ENCODE data around the gene CELSR1.

Gene CELSR1

GRCh38 chr22:46328797-46329196 lies 208.6 kb downstream of the CELSR1 start:
- peaks cover 4% of the 10 kb centered on the region for H3K4me1 ChIP-seq (ENCODE audit: control insufficient read depth, low read depth, low read length)
- peaks cover 2% of the 10 kb centered on the region for H3K79me1 ChIP-seq (ENCODE audit: low read length)
- H3K56ac ChIP-seq (ENCODE audit: low read length) = no peak overlapping the region
- H3K4me3 ChIP-seq (ENCODE audit: low read length) = no peak overlapping the region
- WGBS (ENCODE audit: extremely low coverage, insufficient coverage, low lambda C conversion rate) = no CpG with 5 or more reads among the region's 11 CpGs
- no peak overlapping the region for H2BK15ac ChIP-seq (replicated peaks; ENCODE audit: low read depth)
- H4K8ac ChIP-seq (ENCODE audit: low read depth, low read length) = no peak overlapping the region
- H3K4ac ChIP-seq (ENCODE audit: low read depth, low read length) = no peak overlapping the region
- no peak overlapping the region for H2BK5ac ChIP-seq (ENCODE audit: low read length)
- no peak overlapping the region for H3K27ac ChIP-seq (ENCODE audit: low read depth, low read length)
- H4K5ac ChIP-seq (ENCODE audit: low read length) = no peak overlapping the region
- no peak overlapping the region for H2AK5ac ChIP-seq (ENCODE audit: low read length)
- H3K9ac ChIP-seq (ENCODE audit: low read length) = no peak overlapping the region
- H3K4me2 ChIP-seq (ENCODE audit: low read length) = no peak overlapping the region
- no peaks in the 10 kb centered on the region for H3K79me2 ChIP-seq (ENCODE audit: control insufficient read depth, insufficient read depth, low read length)
- no peak overlapping the region for H2BK120ac ChIP-seq (ENCODE audit: low read depth, low read length)
- peaks cover 9% of the 10 kb centered on the region for H3K36me3 ChIP-seq (ENCODE audit: control insufficient read depth, insufficient read depth, low read length)
- no peak for DNase-seq
- no peak overlapping the region for H3K23ac ChIP-seq (ENCODE audit: low read length)
- no peak overlapping the region for H3K18ac ChIP-seq (ENCODE audit: low read length)
- H3K27me3 ChIP-seq (ENCODE audit: insufficient read depth, low read length, poor library complexity) = no peaks in the 10 kb centered on the region

- no peak overlapping the region for H3K4me3 ChIP-seq (ENCODE audit: low read length)
- H3K56ac ChIP-seq (ENCODE audit: low read length) = no peak overlapping the region
- no peaks in the 10 kb centered on the region for H3K27me3 ChIP-seq (ENCODE audit: insufficient read depth, low read length, poor library complexity)
- no peak overlapping the region for H3K27ac ChIP-seq (ENCODE audit: low read depth, low read length)
- no peak overlapping the region for H2BK15ac ChIP-seq (replicated peaks; ENCODE audit: low read depth)
- 100% methylated on average over 1 of the region's 13 CpGs for WGBS (ENCODE audit: extremely low coverage, insufficient coverage, low lambda C conversion rate)
- H3K4me2 ChIP-seq (ENCODE audit: low read length) = no peak overlapping the region
- DNase-seq = no peak
- no peak overlapping the region for H3K9ac ChIP-seq (ENCODE audit: low read length)
- H3K18ac ChIP-seq (ENCODE audit: low read length) = no peak overlapping the region
- no peak overlapping the region for H2BK120ac ChIP-seq (ENCODE audit: low read depth, low read length)
- peaks cover 4% of the 10 kb centered on the region for H3K4me1 ChIP-seq (ENCODE audit: control insufficient read depth, low read depth, low read length)
- H2AK5ac ChIP-seq (ENCODE audit: low read length) = no peak overlapping the region
- H3K79me2 ChIP-seq (ENCODE audit: control insufficient read depth, insufficient read depth, low read length) = no peaks in the 10 kb centered on the region
- no peak overlapping the region for H2BK5ac ChIP-seq (ENCODE audit: low read length)
- H3K36me3 ChIP-seq (ENCODE audit: control insufficient read depth, insufficient read depth, low read length) = peaks cover 13% of the 10 kb centered on the region
- no peak overlapping the region for H3K4ac ChIP-seq (ENCODE audit: low read depth, low read length)
- no peak overlapping the region for H3K23ac ChIP-seq (ENCODE audit: low read length)
- no peak overlapping the region for H4K8ac ChIP-seq (ENCODE audit: low read depth, low read length)
- H3K79me1 ChIP-seq (ENCODE audit: low read length) = peaks cover 2% of the 10 kb centered on the region
- no peak overlapping the region for H4K5ac ChIP-seq (ENCODE audit: low read length)
Measured at GRCh38 chr22:46327691-46328465, 209.5 kb downstream of the CELSR1 start.

GRCh38 chr22:46326066-46326680 lies 211.2 kb downstream of the CELSR1 start:
- peaks cover 16% of the 10 kb centered on the region for H3K36me3 ChIP-seq (ENCODE audit: control insufficient read depth, insufficient read depth, low read length)

GRCh38 chr22:46323162-46323561 lies 214.3 kb downstream of the CELSR1 start:
- Histone ChIP-seq H3K18ac (ENCODE audit: low read length) (no peak overlapping the region), H2BK5ac (ENCODE audit: low read length) (no peak overlapping the region), H3K56ac (ENCODE audit: low read length) (no peak overlapping the region), H2BK15ac (replicated peaks; ENCODE audit: low read depth) (no peak overlapping the region), H3K4me1 (ENCODE audit: control insufficient read depth, low read depth, low read length) (no peaks in the 10 kb centered on the region), H3K27ac (ENCODE audit: low read depth, low read length) (no peak overlapping the region), H3K23ac (ENCODE audit: low read length) (no peak overlapping the region), H2AK5ac (ENCODE audit: low read length) (no peak overlapping the region), H3K36me3 (ENCODE audit: control insufficient read depth, insufficient read depth, low read length) (peaks cover 22% of the 10 kb centered on the region), H3K79me1 (ENCODE audit: low read length) (peaks cover 13% of the 10 kb centered on the region), H3K4ac (ENCODE audit: low read depth, low read length) (no peak overlapping the region), H3K79me2 (ENCODE audit: control insufficient read depth, insufficient read depth, low read length) (peaks cover 2% of the 10 kb centered on the region), H4K5ac (ENCODE audit: low read length) (no peak overlapping the region), H4K8ac (ENCODE audit: low read depth, low read length) (no peak overlapping the region), H3K4me3 (ENCODE audit: low read length) (no peak overlapping the region), H3K9ac (ENCODE audit: low read length) (no peak overlapping the region), H3K27me3 (ENCODE audit: insufficient read depth, low read length, poor library complexity) (no peaks in the 10 kb centered on the region), H2BK120ac (ENCODE audit: low read depth, low read length) (no peak overlapping the region), H3K4me2 (ENCODE audit: low read length) (no peak overlapping the region)
- no peak for DNase-seq
- no CpG with 5 or more reads among the region's 19 CpGs for WGBS (ENCODE audit: extremely low coverage, insufficient coverage, low lambda C conversion rate)

More at GRCh38 chr22:46326066-46326680, 211.2 kb downstream of the CELSR1 start:
- H3K4me1 ChIP-seq (ENCODE audit: control insufficient read depth, low read depth, low read length) = no peaks in the 10 kb centered on the region
- H3K79me2 ChIP-seq (ENCODE audit: control insufficient read depth, insufficient read depth, low read length) = no peaks in the 10 kb centered on the region
- no peak overlapping the region for H3K27ac ChIP-seq (ENCODE audit: low read depth, low read length)
- no peak overlapping the region for H3K18ac ChIP-seq (ENCODE audit: low read length)
- no peak overlapping the region for H3K56ac ChIP-seq (ENCODE audit: low read length)
- WGBS (ENCODE audit: extremely low coverage, insufficient coverage, low lambda C conversion rate) = no CpG with 5 or more reads among the region's 23 CpGs
- no peak overlapping the region for H4K8ac ChIP-seq (ENCODE audit: low read depth, low read length)
- no peak overlapping the region for H2BK120ac ChIP-seq (ENCODE audit: low read depth, low read length)
- H4K5ac ChIP-seq (ENCODE audit: low read length) = no peak overlapping the region
- no peak overlapping the region for H3K4me2 ChIP-seq (ENCODE audit: low read length)
- no peak overlapping the region for H3K9ac ChIP-seq (ENCODE audit: low read length)
- DNase-seq = no peak
- no peak overlapping the region for H2BK5ac ChIP-seq (ENCODE audit: low read length)
- no peak overlapping the region for H2AK5ac ChIP-seq (ENCODE audit: low read length)
- no peak overlapping the region for H2BK15ac ChIP-seq (replicated peaks; ENCODE audit: low read depth)
- no peak overlapping the region for H3K4ac ChIP-seq (ENCODE audit: low read depth, low read length)
- H3K27me3 ChIP-seq (ENCODE audit: insufficient read depth, low read length, poor library complexity) = no peaks in the 10 kb centered on the region
- peaks cover 2% of the 10 kb centered on the region for H3K79me1 ChIP-seq (ENCODE audit: low read length)
- no peak overlapping the region for H3K4me3 ChIP-seq (ENCODE audit: low read length)
- H3K23ac ChIP-seq (ENCODE audit: low read length) = no peak overlapping the region

- DNase-seq = no peak
- H3K56ac ChIP-seq (ENCODE audit: low read length) = no peak overlapping the region
- no peak overlapping the region for H3K23ac ChIP-seq (ENCODE audit: low read length)
- H4K8ac ChIP-seq (ENCODE audit: low read depth, low read length) = no peak overlapping the region
- no peak overlapping the region for H3K18ac ChIP-seq (ENCODE audit: low read length)
- no peak overlapping the region for H3K27ac ChIP-seq (ENCODE audit: low read depth, low read length)
- no peaks in the 10 kb centered on the region for H3K27me3 ChIP-seq (ENCODE audit: insufficient read depth, low read length, poor library complexity)
- H4K5ac ChIP-seq (ENCODE audit: low read length) = no peak overlapping the region
- peaks cover 13% of the 10 kb centered on the region for H3K79me1 ChIP-seq (ENCODE audit: low read length)
- no peak overlapping the region for H2BK15ac ChIP-seq (replicated peaks; ENCODE audit: low read depth)
- H3K36me3 ChIP-seq (ENCODE audit: control insufficient read depth, insufficient read depth, low read length) = peaks cover 26% of the 10 kb centered on the region
- no CpG with 5 or more reads among the region's 15 CpGs for WGBS (ENCODE audit: extremely low coverage, insufficient coverage, low lambda C conversion rate)
- H3K4me3 ChIP-seq (ENCODE audit: low read length) = no peak overlapping the region
- peaks cover 2% of the 10 kb centered on the region for H3K79me2 ChIP-seq (ENCODE audit: control insufficient read depth, insufficient read depth, low read length)
- H2BK120ac ChIP-seq (ENCODE audit: low read depth, low read length) = no peak overlapping the region
- no peak overlapping the region for H3K4me2 ChIP-seq (ENCODE audit: low read length)
- H2AK5ac ChIP-seq (ENCODE audit: low read length) = no peak overlapping the region
- H2BK5ac ChIP-seq (ENCODE audit: low read length) = no peak overlapping the region
- H3K4ac ChIP-seq (ENCODE audit: low read depth, low read length) = no peak overlapping the region
- no peaks in the 10 kb centered on the region for H3K4me1 ChIP-seq (ENCODE audit: control insufficient read depth, low read depth, low read length)
- H3K9ac ChIP-seq (ENCODE audit: low read length) = no peak overlapping the region
Measured at GRCh38 chr22:46322711-46323110, 214.7 kb downstream of the CELSR1 start.

Data from mesendoderm (in vitro differentiated cells).